ENCODE results near the gene MTO1.
"Not testable (repeated sequence)": the region's sequence is repeated elsewhere in the genome, so short reads cannot be mapped to it uniquely, and the experiment has no call there.

The MTO1 gene

GRCh38 chr6:73503027-73503772 lies 41.7 kb downstream of the MTO1 start:
- DNase-seq (ENCODE audit: low read depth, low spot score), result no peak
- H3K27ac ChIP-seq, result no peak overlapping the region

DNA sequence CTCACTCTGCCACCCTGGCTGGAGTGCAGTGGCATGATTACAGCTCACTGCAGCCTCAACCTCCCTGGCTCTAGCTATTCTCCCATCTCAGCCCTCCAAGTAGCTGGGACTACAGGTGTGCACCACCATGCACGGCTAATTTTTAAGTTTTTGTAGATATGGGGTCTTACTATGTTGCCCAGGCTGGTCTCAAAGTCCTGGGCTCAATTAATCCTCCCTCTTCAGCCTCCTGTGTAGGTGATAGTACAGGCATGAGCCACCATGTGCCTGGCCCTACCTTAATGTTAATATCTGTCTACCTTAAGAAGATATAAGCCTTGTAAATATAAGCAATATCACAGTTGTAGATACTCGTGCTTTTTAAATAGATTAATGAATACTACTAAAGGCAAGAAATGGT lies 42.6 kb downstream of the MTO1 start:
- DNase-seq (ENCODE audit: low read depth, low spot score), result no peak
- no peak overlapping the region for H3K27ac ChIP-seq

GRCh38 chr6:73505142-73505541 lies 43.6 kb downstream of the MTO1 start:
- DNase-seq (ENCODE audit: low read depth, low spot score), result no peak
- H3K27ac ChIP-seq, result no peak overlapping the region

- DNase-seq (ENCODE audit: low read depth, low spot score); H3K27ac ChIP-seq: not testable (repeated sequence)
Measured at GRCh38 chr6:73505705-73506104, 44.2 kb downstream of the MTO1 start.

- no peak overlapping the region for H3K27ac ChIP-seq
- no peak for DNase-seq (ENCODE audit: low read depth, low spot score)
Measured at GRCh38 chr6:73506246-73506645, 44.7 kb downstream of the MTO1 start.

GRCh38 chr6:73508776-73509175 lies 47.2 kb downstream of the MTO1 start:
- DNase-seq (ENCODE audit: low read depth, low spot score), result no peak
- no peak overlapping the region for H3K27ac ChIP-seq

DNA sequence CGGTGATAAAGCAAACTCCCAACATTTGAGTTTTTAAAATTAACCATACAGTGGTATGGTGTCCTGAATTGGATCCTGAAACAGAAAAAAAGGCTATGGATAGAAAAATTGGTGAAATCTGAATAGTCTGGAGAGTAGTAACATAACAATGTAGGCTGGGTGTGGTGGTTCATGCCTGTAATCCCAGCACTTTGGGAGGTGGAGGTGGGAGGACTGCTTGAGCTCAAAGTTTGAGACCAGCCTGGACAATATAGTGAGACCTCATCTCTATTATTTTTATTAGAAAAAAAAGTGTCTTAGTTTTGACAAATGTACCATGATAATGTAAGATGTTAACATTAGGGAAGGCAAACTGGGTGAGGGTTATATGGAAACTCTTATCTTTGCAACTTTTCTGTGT lies 48.3 kb downstream of the MTO1 start:
- H3K27ac ChIP-seq, result no peak overlapping the region
- DNase-seq (ENCODE audit: low read depth, low spot score), result no peak

DNA sequence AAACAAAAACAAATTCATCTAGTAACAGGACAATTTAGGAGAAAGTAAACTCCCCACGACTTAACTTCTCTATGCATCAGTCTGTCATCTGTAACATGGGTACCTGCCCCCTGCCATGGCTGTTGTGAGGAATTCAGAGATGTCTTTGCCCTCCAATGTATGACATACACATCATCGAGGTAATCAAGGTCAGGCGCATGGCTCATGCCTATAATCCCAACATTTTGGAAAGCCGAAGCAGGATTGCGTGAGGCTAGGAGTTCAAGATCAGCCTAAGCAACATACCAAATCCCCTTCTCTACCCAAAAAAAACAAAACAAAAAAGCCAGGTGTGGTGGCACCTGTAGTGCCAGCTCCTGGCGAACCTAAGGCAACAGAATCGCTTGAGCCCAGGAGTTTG lies 50.3 kb downstream of the MTO1 start:
- no peak for DNase-seq (ENCODE audit: low read depth, low spot score)
- no peak overlapping the region for H3K27ac ChIP-seq

GRCh38 chr6:73513496-73513854 lies 51.9 kb downstream of the MTO1 start:
- DNase-seq (ENCODE audit: low read depth, low spot score), result no peak
- H3K27ac ChIP-seq, result peak overlapping the region; percentile 12

DNA sequence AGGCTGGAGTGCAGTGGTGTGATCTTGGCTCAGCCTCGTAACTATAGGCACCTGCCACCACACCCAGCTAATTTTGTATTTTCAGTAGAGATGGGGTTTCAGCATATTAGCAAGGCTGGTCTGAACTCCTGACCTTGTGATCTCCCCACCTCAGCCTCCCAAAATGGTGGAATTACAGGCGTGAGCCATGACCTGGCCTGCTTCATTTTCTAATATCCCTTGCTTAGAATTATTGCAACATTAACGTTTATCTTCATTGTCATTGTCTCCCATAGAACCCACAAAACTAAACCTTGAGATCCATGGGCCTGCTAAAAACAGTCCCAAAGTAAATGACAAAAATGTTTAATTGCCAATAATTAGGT lies 53.2 kb downstream of the MTO1 start:
- no peak for DNase-seq (ENCODE audit: low read depth, low spot score)
- H3K27ac ChIP-seq, result peak overlapping the region; percentile 99

DNA sequence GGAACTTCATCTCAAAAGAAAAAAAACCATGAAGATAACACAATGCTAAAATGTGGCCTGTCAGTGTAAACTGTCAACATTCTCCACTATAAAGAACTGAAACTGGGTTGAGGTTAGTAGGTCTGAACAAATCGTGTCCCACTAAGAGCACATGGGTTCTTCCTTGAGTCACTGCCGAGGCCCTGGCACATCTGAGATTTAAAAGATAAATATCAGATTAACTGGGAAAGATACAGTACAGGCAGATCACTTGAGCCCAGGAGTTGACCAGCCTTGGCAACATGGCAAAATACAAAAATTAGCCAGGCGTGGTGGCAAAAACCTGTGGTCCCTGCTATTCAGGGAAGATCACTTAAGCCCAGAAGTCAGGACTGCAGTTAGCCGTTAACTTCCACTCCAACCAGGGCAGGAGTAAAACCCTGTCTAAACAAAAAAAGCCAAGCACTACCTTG lies 53.7 kb downstream of the MTO1 start:
- no peak for DNase-seq (ENCODE audit: low read depth, low spot score)
- peak overlapping the region; percentile 99 for H3K27ac ChIP-seq

GRCh38 chr6:73516514-73517489 lies 55.3 kb downstream of the MTO1 start:
- H3K27ac ChIP-seq, result peak overlapping the region; percentile 99
- no peak for DNase-seq (ENCODE audit: low read depth, low spot score)

- not testable (repeated sequence) for DNase-seq (ENCODE audit: low read depth, low spot score)
- peak overlapping the region; percentile 99 for H3K27ac ChIP-seq
Measured at GRCh38 chr6:73518100-73518981, 56.8 kb downstream of the MTO1 start.

- not testable (repeated sequence) for DNase-seq (ENCODE audit: low read depth, low spot score)
- H3K27ac ChIP-seq, result peak overlapping the region; percentile 99
Measured at GRCh38 chr6:73518982-73519881, 57.7 kb downstream of the MTO1 start.

DNA sequence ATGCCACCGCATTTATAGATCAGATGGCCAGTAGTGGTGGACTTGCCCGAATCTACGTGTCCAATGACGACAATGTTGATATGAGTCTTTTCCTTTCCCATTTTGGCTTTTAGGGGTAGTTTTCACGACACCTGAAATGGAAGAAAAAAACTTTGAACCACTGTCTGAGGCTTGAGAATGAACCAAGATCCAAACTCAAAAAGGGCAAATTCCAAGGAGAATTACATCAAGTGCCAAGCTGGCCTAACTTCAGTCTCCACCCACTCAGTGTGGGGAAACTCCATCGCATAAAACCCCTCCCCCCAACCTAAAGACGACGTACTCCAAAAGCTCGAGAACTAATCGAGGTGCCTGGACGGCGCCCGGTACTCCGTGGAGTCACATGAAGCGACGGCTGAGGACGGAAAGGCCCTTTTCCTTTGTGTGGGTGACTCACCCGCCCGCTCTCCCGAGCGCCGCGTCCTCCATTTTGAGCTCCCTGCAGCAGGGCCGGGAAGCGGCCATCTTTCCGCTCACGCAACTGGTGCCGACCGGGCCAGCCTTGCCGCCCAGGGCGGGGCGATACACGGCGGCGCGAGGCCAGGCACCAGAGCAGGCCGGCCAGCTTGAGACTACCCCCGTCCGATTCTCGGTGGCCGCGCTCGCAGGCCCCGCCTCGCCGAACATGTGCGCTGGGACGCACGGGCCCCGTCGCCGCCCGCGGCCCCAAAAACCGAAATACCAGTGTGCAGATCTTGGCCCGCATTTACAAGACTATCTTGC lies 58.6 kb downstream of the MTO1 start:
- DNase-seq (ENCODE audit: low read depth, low spot score), result no peak
- peak overlapping the region; percentile 99 for H3K27ac ChIP-seq

DNA sequence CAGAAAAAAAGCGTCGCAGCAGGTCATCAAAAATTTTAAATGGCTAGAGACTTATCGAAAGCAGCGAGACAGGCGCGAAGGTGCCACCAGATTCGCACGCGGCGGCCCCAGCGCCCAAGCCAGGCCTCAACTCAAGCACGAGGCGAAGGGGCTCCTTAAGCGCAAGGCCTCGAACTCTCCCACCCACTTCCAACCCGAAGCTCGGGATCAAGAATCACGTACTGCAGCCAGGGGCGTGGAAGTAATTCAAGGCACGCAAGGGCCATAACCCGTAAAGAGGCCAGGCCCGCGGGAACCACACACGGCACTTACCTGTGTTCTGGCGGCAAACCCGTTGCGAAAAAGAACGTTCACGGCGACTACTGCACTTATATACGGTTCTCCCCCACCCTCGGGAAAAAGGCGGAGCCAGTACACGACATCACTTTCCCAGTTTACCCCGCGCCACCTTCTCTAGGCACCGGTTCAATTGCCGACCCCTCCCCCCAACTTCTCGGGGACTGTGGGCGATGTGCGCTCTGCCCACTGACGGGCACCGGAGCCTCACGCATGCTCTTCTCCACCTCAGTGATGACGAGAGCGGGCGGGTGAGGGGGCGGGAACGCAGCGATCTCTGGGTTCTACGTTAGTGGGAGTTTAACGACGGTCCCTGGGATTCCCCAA lies 59.3 kb downstream of the MTO1 start, which contains the start of gene EEF1A1:
Gene EEF1A1 (minus strand): TSS at position 345 of the 663 bp plus-strand sequence. CDS start 1,006 bp downstream, outside the sequence.
- peak; percentile 98 for DNase-seq (ENCODE audit: low read depth, low spot score)
- peak within 1 kb of the TSS; percentile 99 for H3K27ac ChIP-seq

- no peak for DNase-seq (ENCODE audit: low read depth, low spot score)
- peak overlapping the region; percentile 99 for H3K27ac ChIP-seq
Measured at GRCh38 chr6:73521351-73521985, 59.9 kb downstream of the MTO1 start.
